HEK293T (cell line): ENCODE measurements around the gene CD8B.
"Not testable (repeated sequence)": the region's sequence is repeated elsewhere in the genome, so short reads cannot be mapped to it uniquely, and the experiment has no call there.

ENCODE experiments used
- CTCF ChIA-PET: fragments of 350-600 bp; formaldehyde crosslinking; extraction: SDS; loops from one replicate; lab custom pipeline; 2021; ENCODE audit warnings: antibody characterized with exemption, inconsistent platforms; lab: Yijun Ruan, JAX
- POLR2A ChIA-PET: fragments of 350-600 bp; formaldehyde crosslinking; extraction: SDS; loops from one replicate; lab custom pipeline; 2020; ENCODE audit warnings: antibody characterized with exemption, inconsistent platforms; lab: Yijun Ruan, JAX
- DNase-seq: peaks from one replicate; pipeline ENCODE4 v3.0.0; 2012; ENCODE audit warnings: mixed read lengths; ENCODE audit errors: extremely low spot score

CD8B gene

GRCh38 chr2:86861628-86862379 is at the start of gene CD8B:
TSS of gene CD8B (minus strand) at chr2:86861886. CDS start at chr2:86861865, 21 bp downstream.
- CTCF ChIA-PET, DNase-seq: not testable (repeated sequence)

DNA sequence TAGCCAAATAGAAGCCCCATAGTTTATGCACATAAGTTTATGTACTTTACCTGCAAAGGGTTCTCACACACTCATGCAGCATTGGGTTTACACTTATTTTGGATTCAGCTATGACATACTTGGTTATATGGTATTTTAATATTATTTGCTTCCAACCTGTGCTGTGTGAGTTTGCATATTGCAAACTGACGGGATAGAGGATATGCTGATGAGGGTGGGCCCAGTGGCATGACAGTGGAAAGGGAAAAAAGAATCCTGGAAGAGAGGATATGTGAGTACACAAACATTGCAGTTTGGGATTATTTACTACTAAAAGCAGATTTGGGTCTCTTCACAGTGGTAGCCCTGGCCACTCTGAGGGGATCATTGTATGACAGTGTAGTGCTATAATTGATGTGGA is 44.2 kb upstream of the CD8B start:
- POLR2A ChIA-PET, DNase-seq, CTCF ChIA-PET: not testable (repeated sequence)

More at GRCh38 chr2:86861628-86862379, at the start of gene CD8B:
- POLR2A ChIA-PET = not testable (repeated sequence)

GRCh38 chr2:86900687-86901086 is 39.0 kb upstream of the CD8B start:
- POLR2A ChIA-PET = not testable (repeated sequence)

GRCh38 chr2:86886026-86886425 is 24.3 kb upstream of the CD8B start:
- POLR2A ChIA-PET, DNase-seq, CTCF ChIA-PET: not testable (repeated sequence)

More at GRCh38 chr2:86900687-86901086, 39.0 kb upstream of the CD8B start:
- CTCF ChIA-PET, DNase-seq: not testable (repeated sequence)

DNA sequence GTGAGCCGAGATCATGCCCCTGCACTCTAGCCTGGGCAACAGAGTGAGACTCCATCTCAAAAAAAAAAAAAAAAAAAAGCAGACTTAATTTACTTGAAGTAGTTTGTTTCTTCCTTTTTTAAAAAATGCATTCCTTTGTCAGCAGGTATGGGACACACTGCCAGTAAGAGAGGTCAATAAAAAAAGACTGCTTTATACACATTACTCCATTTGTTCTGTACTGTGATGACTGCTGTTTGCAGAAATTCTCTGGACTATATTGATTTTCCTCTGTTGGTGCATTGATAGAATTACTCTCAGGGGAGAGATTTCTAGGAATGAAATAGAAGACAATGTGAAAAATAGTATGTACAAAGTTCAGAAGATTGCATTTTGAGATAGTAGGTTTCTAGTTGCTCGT is 21.2 kb upstream of the CD8B start:
- POLR2A ChIA-PET = not testable (repeated sequence)

DNA sequence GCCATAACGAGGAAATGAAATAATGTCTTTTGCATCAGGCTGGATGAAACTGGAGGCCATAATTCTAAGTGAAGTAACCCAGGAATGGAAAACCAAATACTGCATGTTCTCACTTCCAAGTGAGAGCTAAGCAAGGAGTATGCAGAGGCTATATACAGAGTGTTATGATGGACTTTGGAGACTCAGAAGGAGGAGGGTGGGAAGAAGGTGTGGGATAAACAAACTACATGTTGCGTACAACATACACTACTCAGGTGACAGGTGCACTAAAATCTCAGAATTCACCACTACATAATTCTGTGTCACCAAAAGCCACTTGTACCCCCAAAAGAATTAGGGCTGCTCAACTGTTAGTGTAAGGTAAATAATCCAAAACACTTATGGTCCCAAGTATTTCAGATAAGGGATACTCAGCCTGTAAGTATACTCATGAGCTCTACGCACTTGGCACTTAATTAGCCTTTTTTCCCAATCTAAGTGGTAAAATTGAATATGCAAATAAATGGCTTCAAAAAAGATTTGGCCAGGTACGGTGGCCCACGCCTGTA is 20.5 kb upstream of the CD8B start:
- not testable (repeated sequence) for DNase-seq

More for the DNA sequence above, 21.2 kb upstream of the CD8B start:
- DNase-seq, CTCF ChIA-PET: not testable (repeated sequence)

GRCh38 chr2:86878986-86879385 is 17.3 kb upstream of the CD8B start:
- CTCF ChIA-PET, POLR2A ChIA-PET, DNase-seq: not testable (repeated sequence)

More for the DNA sequence above, 20.5 kb upstream of the CD8B start:
- POLR2A ChIA-PET, CTCF ChIA-PET: not testable (repeated sequence)

DNA sequence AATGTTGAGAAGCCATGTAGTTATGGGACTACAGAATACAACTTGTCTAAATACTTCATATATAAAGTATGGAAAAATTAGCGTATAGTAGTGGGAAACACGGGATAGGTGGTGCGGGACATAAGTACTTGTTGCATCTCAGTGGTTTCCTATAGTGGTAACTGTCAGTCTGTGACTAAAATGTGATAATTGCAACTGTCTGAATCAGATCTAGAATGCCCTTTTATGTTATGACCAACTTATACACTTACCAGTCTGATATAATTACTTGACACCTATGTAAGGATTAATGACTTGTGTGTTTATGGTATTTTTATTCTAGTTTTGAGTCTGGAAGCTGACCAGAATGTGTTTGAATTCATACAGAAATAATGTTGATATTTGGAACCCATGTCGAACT is 9.3 kb upstream of the CD8B start:
- CTCF ChIA-PET, POLR2A ChIA-PET, DNase-seq: not testable (repeated sequence)

DNA sequence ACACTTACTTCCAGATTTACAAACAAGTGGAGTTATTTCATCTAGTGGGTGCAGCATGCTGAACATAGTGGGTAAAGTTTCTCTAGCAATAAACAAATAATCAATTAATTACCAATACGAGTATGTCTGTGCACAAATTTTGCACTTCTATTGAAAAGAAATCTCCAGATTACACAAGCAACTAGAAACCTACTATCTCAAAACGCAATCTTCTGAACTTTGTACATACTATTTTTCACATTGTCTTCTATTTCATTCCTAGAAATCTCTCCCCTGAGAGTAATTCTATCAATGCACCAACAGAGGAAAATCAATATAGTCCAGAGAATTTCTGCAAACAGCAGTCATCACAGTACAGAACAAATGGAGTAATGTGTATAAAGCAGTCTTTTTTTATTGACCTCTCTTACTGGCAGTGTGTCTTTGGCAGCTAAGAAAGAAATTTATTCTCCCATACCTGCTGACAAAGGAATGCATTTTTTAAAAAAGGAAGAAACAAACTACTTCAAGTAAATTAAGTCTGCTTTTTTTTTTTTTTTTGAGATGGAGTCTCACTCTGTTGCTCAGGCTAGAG is 7.3 kb upstream of the CD8B start:
- CTCF ChIA-PET, DNase-seq, POLR2A ChIA-PET: not testable (repeated sequence)

DNA sequence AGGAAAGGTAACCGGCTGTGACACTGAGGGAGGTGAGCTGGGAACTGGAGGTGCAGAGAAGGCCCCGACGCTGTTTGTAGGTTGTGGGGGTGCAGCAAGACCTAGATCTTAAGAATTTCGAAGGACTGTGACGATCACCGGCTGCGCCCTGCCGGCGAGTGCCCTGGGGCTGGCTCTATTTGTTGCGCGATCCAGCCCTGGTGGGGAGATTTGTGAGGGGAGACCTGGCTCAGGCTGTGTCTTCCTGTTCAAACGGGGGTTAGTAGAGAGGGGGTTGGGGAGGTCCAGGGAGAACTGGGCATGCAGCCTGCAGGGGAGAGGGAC is 656 bp upstream of the CD8B start:
- POLR2A ChIA-PET, DNase-seq, CTCF ChIA-PET: not testable (repeated sequence)

- POLR2A ChIA-PET, DNase-seq, CTCF ChIA-PET: not testable (repeated sequence)
Measured at GRCh38 chr2:86861175-86861574, 511 bp downstream of the CD8B start.

DNA sequence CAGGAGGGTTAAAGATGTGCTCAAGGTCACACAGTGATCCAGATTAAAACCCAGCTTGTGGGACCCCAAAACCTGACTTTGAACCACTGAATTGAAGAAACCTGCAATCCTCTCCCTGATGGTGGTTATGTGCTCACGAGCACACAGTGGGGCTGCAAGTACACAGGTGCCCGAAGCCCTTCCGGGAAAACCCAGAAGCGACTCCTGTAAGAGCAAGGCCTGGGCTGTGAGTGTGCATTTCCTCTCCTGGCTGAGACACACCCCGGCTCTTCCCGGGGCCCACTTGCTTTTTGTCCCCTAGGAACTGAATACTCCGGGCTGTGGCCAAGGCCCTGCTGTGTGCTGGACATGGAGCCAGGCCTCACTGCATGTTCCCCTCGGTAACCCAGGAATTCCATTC is 1.1 kb downstream of the CD8B start:
- POLR2A ChIA-PET, DNase-seq, CTCF ChIA-PET: not testable (repeated sequence)

GRCh38 chr2:86857688-86858087 is 4.0 kb downstream of the CD8B start:
- CTCF ChIA-PET, DNase-seq, POLR2A ChIA-PET: not testable (repeated sequence)

- DNase-seq, POLR2A ChIA-PET, CTCF ChIA-PET: not testable (repeated sequence)
Measured at GRCh38 chr2:86856498-86856897, 5.2 kb downstream of the CD8B start.

GRCh38 chr2:86855981-86856380 is 5.7 kb downstream of the CD8B start:
- CTCF ChIA-PET, POLR2A ChIA-PET, DNase-seq: not testable (repeated sequence)

DNA sequence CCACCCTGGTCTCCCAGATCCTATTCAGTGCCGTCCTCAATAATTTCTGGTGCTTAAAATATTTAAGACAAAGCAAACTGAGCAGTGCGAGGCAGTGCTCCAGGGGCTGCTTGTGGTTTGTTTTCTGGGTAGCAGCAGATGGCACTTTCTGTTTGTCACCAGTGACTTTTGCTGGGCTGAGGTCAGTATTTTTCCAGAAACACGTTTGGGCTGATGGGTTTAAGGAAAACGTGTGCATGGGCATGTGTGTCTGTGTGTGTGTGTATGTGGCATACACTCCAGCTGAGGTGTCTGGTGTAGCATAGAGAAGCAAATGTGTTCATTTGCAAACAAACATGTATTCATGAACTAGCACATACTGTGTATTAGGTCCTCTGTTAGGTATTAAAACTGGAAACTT is 10.1 kb downstream of the CD8B start:
- CTCF ChIA-PET, DNase-seq, POLR2A ChIA-PET: not testable (repeated sequence)

DNA sequence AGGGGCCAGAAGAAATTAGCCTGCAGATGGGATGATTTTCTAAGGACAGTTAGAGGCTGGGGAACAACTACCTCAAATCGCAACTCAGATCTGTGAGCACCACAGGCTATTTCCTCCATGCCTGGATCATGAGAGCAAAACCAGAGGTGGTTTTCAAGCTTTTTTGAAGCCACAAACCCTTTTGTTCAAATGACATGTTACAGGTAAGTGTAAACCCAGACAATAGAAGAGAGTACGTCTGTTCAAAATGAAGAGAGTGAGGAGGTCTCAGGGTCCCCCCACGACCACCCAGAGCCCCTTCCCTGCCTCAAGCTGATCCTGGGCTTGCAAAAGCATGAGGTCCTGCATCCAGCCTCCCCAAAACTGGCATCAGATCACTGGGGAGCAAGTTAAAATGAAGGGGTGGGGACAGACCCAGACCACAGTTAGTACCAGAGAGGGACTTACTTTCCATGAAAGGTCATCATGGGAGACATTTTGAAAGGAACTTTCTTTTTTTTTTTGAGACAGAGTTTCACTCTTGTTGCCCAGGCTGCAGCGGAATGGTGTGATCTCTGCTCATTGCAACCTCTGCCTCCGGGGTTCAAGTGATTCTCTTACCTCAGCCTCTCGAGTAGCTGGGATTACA is 19.0 kb downstream of the CD8B start:
- CTCF ChIA-PET, POLR2A ChIA-PET, DNase-seq: not testable (repeated sequence)

GRCh38 chr2:86841330-86841729 is 20.4 kb downstream of the CD8B start:
- DNase-seq, POLR2A ChIA-PET, CTCF ChIA-PET: not testable (repeated sequence)
